HG02588 (cell line): Measurements from ENCODE around the gene CHTOP.

Source experiments
- ATAC-seq: cut with Tn5 transposase; IDR thresholded peaks from one replicate; pipeline ENCODE4 v1.9.1; 2021; ENCODE audit warnings: mild to moderate bottlenecking, moderate library complexity; ENCODE audit not compliant: unreplicated experiment

The CHTOP gene

DNA sequence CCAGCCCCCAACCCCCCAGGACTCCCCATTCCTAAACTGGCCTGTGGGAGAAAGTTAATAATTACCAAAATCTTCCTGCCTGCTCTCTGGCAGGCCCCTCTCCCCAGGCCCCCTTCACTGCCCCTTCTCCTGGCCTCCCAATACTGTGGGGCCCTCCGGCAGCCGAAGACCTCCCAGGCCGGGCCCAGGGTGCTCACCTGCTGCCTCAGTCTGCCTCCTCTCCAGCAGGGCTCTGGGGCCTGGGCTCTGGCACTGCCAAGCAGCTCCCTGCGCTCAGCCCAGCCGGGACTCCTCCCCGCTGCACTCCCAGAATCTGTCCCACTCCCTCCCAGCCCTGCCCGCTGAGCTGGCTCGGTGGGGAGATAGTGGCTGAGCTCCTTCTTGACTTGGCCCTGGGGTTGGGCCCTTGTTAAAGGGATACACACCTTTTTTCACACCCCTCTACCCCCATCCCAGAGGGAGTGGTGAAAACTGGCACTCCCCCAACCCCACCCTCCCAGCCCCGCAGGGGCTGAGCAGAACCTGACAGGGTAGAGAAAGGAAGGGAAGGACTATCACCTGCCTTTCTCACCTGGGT, 21.0 kb upstream of the CHTOP start, which contains the start of gene S100A16:
TSS of gene S100A16 (minus strand) at position 383 of the 577 bp plus-strand sequence. CDS start 4,986 bp downstream, outside the sequence.
- no peak for ATAC-seq

- ATAC-seq, result no peak
Measured at GRCh38 chr1:153613406-153613805, 20.5 kb upstream of the CHTOP start.

DNA sequence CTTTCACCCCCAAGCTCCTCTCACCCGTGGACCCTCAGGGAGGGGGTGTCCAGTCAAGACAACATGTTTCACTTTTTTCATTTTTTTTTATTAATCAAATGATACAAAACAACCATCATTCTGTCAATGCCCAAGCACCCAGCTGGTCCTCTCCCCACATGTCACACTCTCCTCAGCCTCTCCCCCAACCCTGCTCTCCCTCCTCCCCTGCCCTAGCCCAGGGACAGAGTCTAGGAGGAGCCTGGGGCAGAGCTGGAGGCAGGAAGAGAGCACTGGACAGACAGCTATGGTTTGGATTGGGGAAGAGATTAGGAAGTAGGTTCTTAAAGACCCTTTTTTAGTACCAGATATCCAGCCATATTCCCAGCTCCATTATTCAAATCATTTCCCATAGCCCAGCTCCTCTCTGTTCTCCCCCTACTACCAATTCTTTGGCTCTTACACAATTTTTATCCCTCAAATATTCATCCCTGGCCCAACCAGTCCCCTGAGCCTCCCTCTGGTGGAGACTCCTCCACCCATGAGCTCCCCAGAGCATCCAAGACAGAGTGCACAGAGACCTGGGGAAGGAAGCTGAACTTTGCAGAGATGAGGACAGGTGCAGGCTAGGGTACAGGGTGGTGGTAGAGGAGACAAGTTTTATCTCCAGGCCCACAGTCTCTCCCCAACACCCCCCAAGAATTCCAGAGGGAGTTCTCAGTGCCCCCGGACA, 19.5 kb upstream of the CHTOP start:
- ATAC-seq, result no peak

DNA sequence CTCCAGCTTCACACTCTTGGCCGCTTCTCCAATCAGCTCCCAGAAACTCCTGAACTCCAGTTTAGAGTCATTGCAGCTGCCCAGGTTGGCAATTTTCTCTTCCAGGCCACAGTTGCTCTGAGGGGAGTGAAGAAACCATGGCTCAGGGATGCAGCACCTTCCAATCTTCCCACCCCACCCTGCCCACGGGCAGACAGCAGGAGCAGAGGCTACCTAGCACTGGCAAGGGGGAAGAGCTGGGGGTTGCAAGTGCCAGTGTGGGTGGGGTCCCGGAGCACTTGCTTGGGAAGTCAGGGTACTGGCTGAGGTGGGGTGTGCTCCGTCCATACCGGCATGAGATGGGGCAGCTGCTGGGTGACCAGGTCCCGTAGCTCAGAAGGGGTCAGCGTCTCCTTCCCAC, 19.0 kb upstream of the CHTOP start:
- ATAC-seq, result no peak

GRCh38 chr1:153615406-153615805, 18.5 kb upstream of the CHTOP start:
- no peak for ATAC-seq

- ATAC-seq, result no peak
Measured at GRCh38 chr1:153616144-153616916, 17.5 kb upstream of the CHTOP start, which contains the start of gene S100A14. TSS of gene S100A14 (minus strand) at chr1:153616325. CDS start at chr1:153615858, 467 bp downstream.

DNA sequence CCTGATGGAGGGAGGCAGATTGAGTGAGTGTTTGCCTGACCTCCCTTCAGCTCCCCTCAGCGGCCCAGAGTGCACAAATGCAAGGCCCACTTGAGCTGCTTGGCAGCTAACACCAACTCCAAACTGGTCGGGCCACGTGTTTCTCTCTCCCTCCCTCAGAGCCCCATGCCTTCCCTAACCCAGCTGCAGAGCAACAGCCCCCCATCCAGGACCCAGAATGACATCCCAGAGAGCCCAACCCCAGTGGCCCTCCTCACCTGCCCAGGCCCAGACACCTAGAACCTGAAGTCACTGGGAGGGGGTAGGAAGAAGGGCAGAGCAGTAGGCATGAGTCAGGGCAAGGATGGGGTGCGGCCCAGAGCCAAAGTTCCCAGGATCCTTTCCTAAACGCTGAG, 17.0 kb upstream of the CHTOP start:
- no peak for ATAC-seq

GRCh38 chr1:153617663-153618062, 16.2 kb upstream of the CHTOP start:
- ATAC-seq, result no peak

- no peak for ATAC-seq
Measured at GRCh38 chr1:153619171-153619570, 14.7 kb upstream of the CHTOP start.

GRCh38 chr1:153623101-153623500, 10.8 kb upstream of the CHTOP start:
- ATAC-seq, result no peak

DNA sequence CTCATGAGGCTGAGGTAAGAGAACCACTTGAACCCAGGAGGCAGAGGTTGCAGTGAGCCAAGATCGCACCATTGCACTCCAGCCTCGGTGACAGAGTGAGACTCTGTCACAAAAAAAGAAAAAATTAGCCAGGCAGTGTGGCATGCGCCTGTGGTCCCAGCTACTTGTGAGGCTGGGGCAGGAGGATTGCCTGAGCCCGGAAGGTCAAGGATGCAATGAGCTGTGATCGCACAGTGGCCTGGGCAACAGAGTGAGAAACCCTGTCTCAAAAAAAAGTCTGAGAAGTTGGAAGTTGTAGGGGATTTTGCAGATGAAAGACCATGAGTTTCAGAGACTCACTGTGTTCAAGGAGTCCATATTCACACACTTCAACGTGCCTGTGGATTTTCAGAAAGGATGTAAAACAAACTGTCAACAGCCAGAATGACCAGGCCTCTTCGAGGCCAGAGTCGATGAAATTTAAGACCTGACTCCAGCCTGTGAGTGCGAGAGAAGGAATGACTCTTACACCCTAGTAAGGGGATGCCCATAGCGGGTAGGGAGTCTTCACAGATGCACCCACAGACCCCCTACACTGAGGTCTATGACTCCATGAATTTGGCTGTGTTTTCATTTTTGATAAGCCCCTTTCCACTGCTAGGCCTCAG, 8.8 kb upstream of the CHTOP start:
- ATAC-seq, result no peak

GRCh38 chr1:153626477-153626903, 7.4 kb upstream of the CHTOP start:
- no peak for ATAC-seq

DNA sequence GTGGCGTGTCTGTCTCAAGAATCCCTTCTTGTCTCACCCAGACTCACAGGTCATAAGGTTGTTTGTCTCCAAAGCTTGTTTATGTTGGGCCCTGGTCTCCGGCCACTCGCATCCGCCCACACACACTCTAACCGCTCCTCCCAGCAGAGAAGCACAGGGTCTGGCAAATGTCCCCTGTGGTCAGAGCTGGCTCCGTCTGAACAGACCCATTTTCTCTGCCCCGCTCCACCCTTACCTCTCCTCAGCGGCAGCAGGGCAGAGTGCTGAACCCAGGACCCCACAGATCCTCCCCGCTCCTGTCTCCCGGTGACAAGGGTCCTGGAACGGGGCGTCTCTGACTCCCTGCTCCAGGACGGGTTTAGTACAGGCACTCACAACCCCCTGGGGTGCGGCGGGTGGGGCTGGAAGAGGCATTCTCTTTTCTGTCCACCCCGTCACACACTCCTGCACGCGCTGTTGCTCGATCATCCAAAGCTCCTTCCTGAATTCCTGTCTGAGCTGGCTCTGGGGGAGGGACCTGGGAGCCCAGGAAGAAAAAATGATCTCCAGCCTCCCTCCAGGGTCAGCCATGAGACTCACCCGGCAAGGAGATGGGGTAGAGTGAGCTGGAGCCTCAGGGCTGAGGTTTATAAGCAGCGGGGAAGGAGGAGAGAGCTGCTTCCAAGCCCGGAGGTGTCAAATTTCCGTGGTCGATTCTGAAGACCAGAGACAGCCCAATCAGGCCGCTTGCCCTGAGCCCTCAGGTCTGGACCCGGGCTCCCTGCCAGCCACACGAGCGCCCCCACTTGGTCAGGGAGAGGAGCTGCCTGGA, 6.8 kb upstream of the CHTOP start, which contains the start of gene S100A13:
TSS of gene S100A13 (minus strand) at position 602 of the 811 bp plus-strand sequence. CDS start 1,033 bp downstream, outside the sequence.
- ATAC-seq, result no peak

DNA sequence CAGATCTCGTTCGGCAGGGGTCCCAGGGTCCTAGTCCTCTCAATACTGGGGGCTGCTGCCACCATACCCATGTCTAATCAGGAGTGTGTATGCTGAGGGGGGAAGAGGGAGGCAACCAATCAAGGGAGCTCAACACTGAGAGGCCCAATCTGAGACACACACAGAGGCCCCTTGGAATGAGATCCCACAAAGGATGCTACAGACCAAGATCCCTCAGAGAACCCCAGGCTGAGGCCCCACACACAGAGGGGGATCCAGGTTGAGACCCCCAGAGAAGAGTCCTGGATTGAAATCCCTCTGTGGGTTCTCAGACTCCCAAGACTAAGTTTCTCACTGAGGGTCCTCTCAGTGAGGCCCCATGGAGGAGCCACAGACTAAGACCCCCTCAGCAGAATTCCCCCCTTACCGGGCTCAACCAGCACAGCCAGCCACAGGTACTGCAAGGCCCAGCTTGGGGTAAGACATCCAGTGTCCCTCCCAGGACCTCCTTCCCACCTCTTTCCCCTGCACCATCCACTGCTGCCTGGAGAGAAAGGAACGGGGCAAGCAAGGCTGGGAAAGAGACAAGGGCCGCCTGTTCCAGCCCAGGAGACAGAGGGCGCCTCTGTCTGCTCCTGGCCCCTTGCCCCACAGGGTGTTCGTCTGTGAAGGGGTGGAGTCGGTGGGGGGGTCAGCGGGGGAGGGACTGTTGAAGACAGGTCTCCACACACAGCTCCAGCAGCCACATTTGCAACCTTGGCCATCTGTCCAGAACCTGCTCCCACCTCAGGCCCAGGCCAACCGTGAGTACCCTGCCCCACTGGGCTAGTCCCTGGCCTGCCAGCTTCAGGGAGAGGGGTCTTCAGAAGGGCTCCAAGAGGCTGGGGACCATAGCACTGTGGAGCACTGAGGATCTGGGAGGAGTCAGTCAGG, 5.9 kb upstream of the CHTOP start, which contains the start of gene S100A1:
TSS of gene S100A1 (plus strand) at position 720 of the 912 bp plus-strand sequence. CDS start 2,088 bp downstream, outside the sequence.
- no peak for ATAC-seq

- no peak for ATAC-seq
Measured at GRCh38 chr1:153628638-153629342, 5.1 kb upstream of the CHTOP start.

DNA sequence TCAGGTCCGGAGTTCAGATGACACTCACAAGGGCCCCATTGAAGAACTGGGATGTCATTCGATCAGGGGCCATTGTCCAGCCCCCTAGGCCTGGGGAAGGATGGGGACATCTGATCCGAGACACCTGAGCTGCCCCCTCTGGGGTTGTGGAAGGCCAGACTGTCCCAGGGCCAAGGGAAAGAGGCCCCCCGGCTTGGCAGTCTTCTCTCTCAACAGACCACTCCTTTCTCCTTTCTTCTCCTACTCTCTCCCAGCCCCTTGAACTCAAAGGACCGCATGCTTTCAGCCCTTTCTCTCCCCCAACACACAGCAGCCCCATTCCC, 4.6 kb upstream of the CHTOP start:
- no peak for ATAC-seq

DNA sequence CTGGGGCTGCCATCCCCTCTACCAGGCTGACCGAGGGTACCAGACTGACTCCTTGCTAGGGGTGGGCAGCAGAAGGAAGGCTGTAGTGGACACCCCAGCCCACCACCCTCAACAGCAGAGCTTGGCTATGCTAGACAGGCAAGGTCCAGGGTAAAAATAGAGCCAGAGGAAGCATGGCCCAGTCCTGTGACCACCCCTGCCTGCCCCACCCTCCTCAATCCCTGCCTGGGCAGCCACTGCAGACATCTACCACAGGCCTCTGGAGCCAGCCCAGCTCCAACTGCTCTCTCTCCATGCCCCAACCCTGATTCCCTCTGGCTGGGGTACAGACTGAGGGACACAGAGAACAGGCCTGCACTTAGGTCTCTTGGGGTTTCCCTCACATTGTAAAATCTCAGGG, 3.9 kb upstream of the CHTOP start:
- no peak for ATAC-seq

GRCh38 chr1:153630384-153630783, 3.5 kb upstream of the CHTOP start:
- ATAC-seq, result no peak
